ENCODE results near the gene OR4D9.
"Not testable (repeated sequence)": the region's sequence is repeated elsewhere in the genome, so short reads cannot be mapped to it uniquely, and the experiment has no call there.

OR4D9 gene

DNA sequence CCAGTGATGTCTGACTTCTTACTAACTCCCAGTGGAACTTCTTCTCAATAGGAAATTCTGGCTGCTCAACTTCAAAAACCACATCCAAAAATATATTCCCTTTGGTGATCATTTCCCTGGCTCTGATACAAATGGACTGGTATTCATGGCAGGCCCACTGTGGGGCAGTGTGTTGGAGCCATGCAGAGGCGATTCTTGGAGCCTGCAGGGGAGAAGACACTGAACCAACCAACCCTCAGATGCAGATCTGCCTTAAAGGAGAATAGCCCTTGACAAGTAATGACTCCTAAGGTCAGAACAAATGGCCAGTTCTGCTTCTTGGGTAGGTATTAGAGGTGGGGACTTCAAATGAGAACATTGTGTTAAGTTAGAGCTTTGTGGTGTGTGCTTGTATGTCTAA lies 12.2 kb downstream of the OR4D9 start:
- DNase-seq = no peak
- no peaks in the 10 kb centered on the region for H3K9me3 ChIP-seq
- TF ChIP-seq, protein P1, sequence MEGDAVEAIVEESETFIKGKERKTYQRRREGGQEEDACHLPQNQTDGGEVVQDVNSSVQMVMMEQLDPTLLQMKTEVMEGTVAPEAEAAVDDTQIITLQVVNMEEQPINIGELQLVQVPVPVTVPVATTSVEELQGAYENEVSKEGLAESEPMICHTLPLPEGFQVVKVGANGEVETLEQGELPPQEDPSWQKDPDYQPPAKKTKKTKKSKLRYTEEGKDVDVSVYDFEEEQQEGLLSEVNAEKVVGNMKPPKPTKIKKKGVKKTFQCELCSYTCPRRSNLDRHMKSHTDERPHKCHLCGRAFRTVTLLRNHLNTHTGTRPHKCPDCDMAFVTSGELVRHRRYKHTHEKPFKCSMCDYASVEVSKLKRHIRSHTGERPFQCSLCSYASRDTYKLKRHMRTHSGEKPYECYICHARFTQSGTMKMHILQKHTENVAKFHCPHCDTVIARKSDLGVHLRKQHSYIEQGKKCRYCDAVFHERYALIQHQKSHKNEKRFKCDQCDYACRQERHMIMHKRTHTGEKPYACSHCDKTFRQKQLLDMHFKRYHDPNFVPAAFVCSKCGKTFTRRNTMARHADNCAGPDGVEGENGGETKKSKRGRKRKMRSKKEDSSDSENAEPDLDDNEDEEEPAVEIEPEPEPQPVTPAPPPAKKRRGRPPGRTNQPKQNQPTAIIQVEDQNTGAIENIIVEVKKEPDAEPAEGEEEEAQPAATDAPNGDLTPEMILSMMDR (IDR thresholded peaks at IDR 0.05) = no peak
- intact Hi-C loops (cut with DNase I; ENCODE audit: low total_unique reads) = no loop called here
- H3K4me3 ChIP-seq = no peak overlapping the region
- no peak overlapping the region for H3K27ac ChIP-seq
- H3K27me3 ChIP-seq = peaks cover 0 to 4% of the 10 kb centered on the region in 2 donors
- no peaks in the 10 kb centered on the region for H3K4me1 ChIP-seq
- H3K36me3 ChIP-seq = no peaks in the 10 kb centered on the region

DNA sequence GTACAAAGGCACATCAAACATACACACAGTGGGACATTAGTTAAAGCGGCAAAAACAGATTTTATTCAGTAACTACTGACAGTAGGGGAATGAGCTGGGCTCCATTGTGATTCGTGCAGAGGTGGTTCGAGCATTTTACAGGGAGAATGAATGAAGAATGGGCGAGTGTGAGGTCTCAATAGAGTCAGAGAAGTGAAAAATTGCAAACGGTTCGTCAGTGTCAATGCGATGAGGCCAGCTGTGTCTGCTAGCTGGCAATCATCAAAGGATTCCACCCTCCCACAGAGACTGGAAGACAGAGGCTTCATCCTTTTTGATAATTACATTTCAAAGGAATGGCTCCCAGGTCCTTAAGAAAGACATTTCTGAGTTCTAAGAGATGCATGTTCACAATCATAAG lies 17.4 kb downstream of the OR4D9 start:
- TF ChIP-seq, protein P1 (IDR thresholded peaks at IDR 0.05) = no peak
- Histone ChIP-seq H3K9me3 (no peaks in the 10 kb centered on the region), H3K27me3 (peaks cover 0 to 3% of the 10 kb centered on the region in 2 donors), H3K36me3 (no peaks in the 10 kb centered on the region), H3K4me3 (no peak overlapping the region), H3K4me1 (no peaks in the 10 kb centered on the region), H3K27ac (no peak overlapping the region)
- no peak for DNase-seq
- intact Hi-C loops (cut with DNase I; ENCODE audit: low total_unique reads) = no loop called here

DNA sequence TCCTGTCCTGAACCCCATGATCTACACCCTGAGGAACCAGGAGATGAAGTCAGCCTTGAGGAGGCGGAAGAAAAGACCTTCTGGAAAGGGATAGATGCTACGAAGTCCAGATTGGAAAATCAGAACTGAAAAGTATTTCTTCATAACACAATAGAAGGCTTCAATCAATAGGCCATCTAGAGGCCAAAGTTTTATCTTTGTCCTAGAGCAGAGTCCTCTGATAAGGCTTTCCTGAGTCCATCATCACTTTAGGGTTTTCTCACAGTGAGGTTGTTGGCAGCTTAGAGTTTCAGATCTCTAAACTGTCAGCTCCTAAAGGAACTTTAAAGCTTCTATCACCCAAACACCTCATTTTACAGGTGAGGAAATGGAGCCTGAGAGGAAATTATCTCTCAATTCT lies 21.3 kb downstream of the OR4D9 start:
- peaks cover 0 to 8% (median under 1%) of the 10 kb centered on the region in 4 donors for H3K4me1 ChIP-seq
- H3K9me3 ChIP-seq = no peaks in the 10 kb centered on the region
- H3K27ac ChIP-seq = no peak overlapping the region
- no peak overlapping the region for H3K4me3 ChIP-seq
- TF ChIP-seq, protein P1 (IDR thresholded peaks at IDR 0.05) = no peak
- DNase-seq = no peak
- peaks cover 0 to 3% of the 10 kb centered on the region in 2 donors for H3K27me3 ChIP-seq
- H3K36me3 ChIP-seq = no peaks in the 10 kb centered on the region
- intact Hi-C loops (cut with DNase I; ENCODE audit: low total_unique reads) = no loop called here

DNA sequence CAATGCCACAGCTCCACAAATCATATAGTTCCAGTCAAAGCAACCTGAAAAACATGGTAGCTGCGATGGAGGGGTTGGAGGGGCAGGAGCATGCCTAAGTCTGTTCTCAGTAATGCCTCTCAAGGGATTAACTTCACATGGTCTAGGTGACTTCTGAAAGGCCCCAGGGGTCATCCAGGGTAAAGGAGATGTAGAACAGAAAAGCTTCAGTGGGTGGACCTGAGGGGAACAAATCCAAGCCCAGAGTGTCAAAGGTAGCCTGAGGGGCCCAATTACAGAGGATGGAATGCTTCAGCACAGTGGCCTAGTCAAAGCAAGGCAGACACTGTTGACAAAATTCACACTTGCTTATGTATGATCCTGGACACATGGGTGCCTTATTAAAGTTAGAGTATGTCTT lies 23.3 kb downstream of the OR4D9 start:
- intact Hi-C loops (cut with DNase I; ENCODE audit: low total_unique reads) = loop anchor here (5.0 kb wide), 1 partner anchor 133 kb away; the partner anchor contains the start of gene PATL1
- Histone ChIP-seq H3K27ac (no peak overlapping the region), H3K4me1 (peaks cover 0 to 15% (median 3%) of the 10 kb centered on the region in 4 donors), H3K4me3 (no peak overlapping the region), H3K36me3 (no peaks in the 10 kb centered on the region), H3K27me3 (peaks cover 0 to 3% of the 10 kb centered on the region in 2 donors), H3K9me3 (no peaks in the 10 kb centered on the region)
- TF ChIP-seq, protein P1 (IDR thresholded peaks at IDR 0.05) = no peak
- no peak for DNase-seq

DNA sequence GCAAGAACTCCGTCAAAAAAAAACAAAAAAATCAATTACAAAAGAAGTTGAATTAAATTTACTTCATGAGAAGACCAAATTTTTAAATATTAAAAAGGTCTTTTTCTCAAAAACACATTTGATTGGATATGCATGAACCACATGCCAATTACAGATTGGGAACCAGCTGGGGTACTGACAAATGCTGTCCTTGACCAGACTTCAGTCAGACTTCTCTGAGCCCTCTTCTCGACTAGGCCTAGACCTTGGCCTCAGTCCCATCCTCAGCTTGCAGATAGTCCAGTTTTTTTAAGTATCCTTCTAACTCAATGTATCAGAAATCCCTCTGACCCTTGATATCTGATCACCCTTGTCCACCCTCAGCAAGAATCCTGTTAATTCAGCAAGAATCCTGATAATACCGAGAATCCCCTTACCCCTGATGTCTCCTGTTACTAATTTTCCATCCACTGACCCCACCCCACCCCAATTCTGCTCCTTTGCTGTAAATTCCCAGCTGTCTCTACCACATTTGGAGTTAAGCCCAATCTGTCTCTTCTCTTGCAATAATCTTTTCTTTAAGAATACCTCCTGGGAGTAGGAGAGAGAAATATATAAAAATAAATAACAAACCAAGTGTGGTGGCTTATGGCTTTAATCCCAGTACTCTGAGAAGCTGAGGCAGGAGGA lies 30.9 kb downstream of the OR4D9 start:
- peaks cover 0 to 8% (median 3%) of the 10 kb centered on the region in 4 donors for H3K4me1 ChIP-seq
- H3K27me3 ChIP-seq = no peaks in the 10 kb centered on the region
- H3K4me3 ChIP-seq = no peak overlapping the region
- TF ChIP-seq, protein P1 (IDR thresholded peaks at IDR 0.05) = no peak
- intact Hi-C loops (cut with DNase I; ENCODE audit: low total_unique reads) = loop anchor here (5.0 to 10.0 kb wide), 2 partner anchors 35 to 213 kb away; partner anchors contain the start of gene STX3
- H3K36me3 ChIP-seq = no peaks in the 10 kb centered on the region
- H3K27ac ChIP-seq = no peak overlapping the region
- DNase-seq = no peak
- no peaks in the 10 kb centered on the region for H3K9me3 ChIP-seq

DNA sequence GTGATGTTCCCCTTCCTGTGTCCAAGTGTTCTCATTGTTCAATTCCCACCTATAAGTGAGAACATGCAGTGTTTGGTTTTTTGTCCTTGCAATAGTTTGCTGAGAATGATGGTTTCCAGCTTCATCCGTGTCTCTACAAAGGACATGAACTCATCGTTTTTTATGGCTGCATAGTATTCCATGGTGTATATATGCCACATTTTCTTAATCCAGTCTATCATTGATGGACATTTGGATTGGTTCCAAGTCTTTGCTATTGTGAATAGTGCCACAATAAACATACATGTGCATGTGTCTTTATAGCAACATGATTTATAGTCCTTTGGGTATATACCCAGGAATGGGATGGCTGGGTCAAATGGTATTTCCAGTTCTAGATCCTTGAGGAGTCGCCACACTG lies 32.4 kb downstream of the OR4D9 start:
- intact Hi-C loops (cut with DNase I; ENCODE audit: low total_unique reads) = loop anchor here (5.0 to 10.0 kb wide), 2 partner anchors 34 to 211 kb away; partner anchors contain the start of gene STX3
- DNase-seq = not testable (repeated sequence)

More for the DNA sequence above, 32.4 kb downstream of the OR4D9 start:
- not testable (repeated sequence) for H3K27me3 ChIP-seq, H3K9me3 ChIP-seq, H3K4me1 ChIP-seq, H3K27ac ChIP-seq, H3K36me3 ChIP-seq, H3K4me3 ChIP-seq
